DMS153 treated with DMSO at 0.1 percent for 48 hours (cell line): Measurements from ENCODE around the gene PIM3.

Experiments
- DNase-seq: peaks from one replicate; lab custom pipeline; 2025; ENCODE audit not compliant: unreplicated experiment; lab: John Stamatoyannopoulos, UW

PIM3 gene

GRCh38 chr22:49960159-49961004, at the start of gene PIM3:
PIM3 (plus strand) TSS chr22:49960772; CDS start chr22:49960948, 176 bp downstream.
- peak; percentile 80 for DNase-seq

- DNase-seq, result no peak
Measured at GRCh38 chr22:49911881-49912625, 48.5 kb upstream of the PIM3 start.

- DNase-seq, result no peak
Measured at GRCh38 chr22:49913026-49913425, 47.5 kb upstream of the PIM3 start.

GRCh38 chr22:49913446-49913845, 47.1 kb upstream of the PIM3 start:
- DNase-seq, result no peak

- no peak for DNase-seq
Measured at GRCh38 chr22:49914256-49914655, 46.3 kb upstream of the PIM3 start.

- no peak for DNase-seq
Measured at GRCh38 chr22:49915610-49916009, 45.0 kb upstream of the PIM3 start.

- no peak for DNase-seq
Measured at GRCh38 chr22:49916831-49917230, 43.7 kb upstream of the PIM3 start.

GRCh38 chr22:49917974-49918910, 42.3 kb upstream of the PIM3 start, which contains the start of the genes ALG12 and CRELD2:
ALG12 (minus strand) TSS chr22:49918438; CDS start chr22:49913765, 4,673 bp downstream.
CRELD2 (plus strand) TSS chr22:49918634; CDS start chr22:49918770, 136 bp downstream.
- peak; percentile 92 for DNase-seq

GRCh38 chr22:49918911-49919881, 41.4 kb upstream of the PIM3 start:
- no peak for DNase-seq

- no peak for DNase-seq
Measured at GRCh38 chr22:49920859-49921258, 39.7 kb upstream of the PIM3 start.

GRCh38 chr22:49921508-49922278, 38.9 kb upstream of the PIM3 start:
- DNase-seq, result no peak

- no peak for DNase-seq
Measured at GRCh38 chr22:49922484-49922883, 38.1 kb upstream of the PIM3 start.

GRCh38 chr22:49922926-49923325, 37.6 kb upstream of the PIM3 start:
- DNase-seq, result no peak

GRCh38 chr22:49923445-49923844, 37.1 kb upstream of the PIM3 start:
- DNase-seq, result no peak

- DNase-seq, result no peak
Measured at GRCh38 chr22:49924113-49924833, 36.3 kb upstream of the PIM3 start.

GRCh38 chr22:49925525-49926128, 34.9 kb upstream of the PIM3 start:
- DNase-seq, result no peak

GRCh38 chr22:49926916-49927315, 33.7 kb upstream of the PIM3 start:
- DNase-seq, result no peak
